Measurements from ENCODE around the gene GSTM4. TPM values are rescaled to one million over a fixed set of nuclear protein-coding genes. Genes with fewer than 3 reads are reported as not detected.
A peak's percentile ranks its signal among the peaks of the same experiment; 100 is the strongest.
"Not testable (repeated sequence)": the region's sequence is repeated elsewhere in the genome, so short reads cannot be mapped to it uniquely, and the experiment has no call there.

Gene GSTM4
- total and polyA plus RNA-seq, 5 donors from 2014 or later: 2.2 to 31.4 (median 14.4) TPM

DNA sequence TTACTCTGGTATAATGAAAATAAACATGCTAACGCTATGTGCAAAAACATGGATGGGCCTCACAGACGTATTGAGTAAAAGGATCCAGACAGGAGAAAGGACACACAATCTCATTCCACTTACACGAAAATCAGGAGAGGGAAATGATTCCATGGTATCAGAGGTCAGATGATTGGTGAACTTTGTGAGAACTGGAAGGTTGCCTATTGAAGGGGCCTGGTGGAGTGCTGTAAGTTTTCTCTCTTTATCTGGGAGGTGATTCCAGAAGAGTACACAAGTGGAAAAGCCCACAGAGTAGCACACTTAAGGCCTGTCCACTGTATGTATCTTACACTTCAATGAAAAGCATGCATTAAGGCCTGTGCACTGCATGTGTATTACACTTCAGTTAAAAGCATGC lies 21.6 kb downstream of the GSTM4 start:
- Mint-ChIP-seq H3K4me3 (no peak overlapping the region), H3K27ac (no peak overlapping the region), H3K27me3 (no peaks in the 10 kb centered on the region), H3K36me3 (no peaks in the 10 kb centered on the region), H3K9me3 (no peaks in the 10 kb centered on the region), H3K4me1 (no peaks in the 10 kb centered on the region)
- DNase-seq (no peak), ATAC-seq (ENCODE audit: low read depth in 2 of 2) (no peak)
- no peaks in the 10 kb centered on the region for H3K27me3 ChIP-seq (ENCODE audit: control insufficient read depth, insufficient read depth, low read length)
- H3K36me3 ChIP-seq (ENCODE audit: control insufficient read depth, insufficient read depth, low read length): no peaks in the 10 kb centered on the region
- no peaks in the 10 kb centered on the region for H3K4me1 ChIP-seq (ENCODE audit: control insufficient read depth, insufficient read depth, low read length, poor library complexity, severe bottlenecking)
- H3K9me3 ChIP-seq (ENCODE audit: control insufficient read depth in 2 of 2, low read length in 2 of 2): no peaks in the 10 kb centered on the region
- H3K4me3 ChIP-seq (ENCODE audit: low read depth, low read length): no peak overlapping the region
- H3K27ac ChIP-seq (ENCODE audit: insufficient read depth, low read length, poor library complexity, severe bottlenecking): no peak overlapping the region

DNA sequence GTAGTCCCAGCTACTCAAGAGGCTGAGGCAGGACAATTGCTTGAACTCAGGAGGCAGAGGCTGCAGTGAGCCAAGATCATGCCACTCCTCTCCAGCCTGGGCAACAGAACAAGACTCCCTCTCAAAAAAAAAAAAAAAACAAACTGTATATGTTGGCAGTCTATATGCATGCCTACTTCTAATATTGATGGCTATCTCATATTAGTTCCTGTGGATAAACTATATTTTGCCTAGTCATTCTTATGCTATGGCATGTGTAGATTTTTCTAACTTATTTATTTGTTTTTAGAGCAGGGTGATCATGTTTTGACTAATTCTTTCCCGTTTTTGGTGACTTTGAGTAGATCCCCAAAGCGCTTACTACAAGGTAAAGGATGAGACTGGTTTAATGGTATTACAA lies 22.7 kb downstream of the GSTM4 start:
- not testable (repeated sequence) for H3K4me3 Mint-ChIP-seq; H3K9me3 ChIP-seq (ENCODE audit: control insufficient read depth in 2 of 2, low read length in 2 of 2); H3K9me3 Mint-ChIP-seq; H3K27me3 Mint-ChIP-seq; H3K4me3 ChIP-seq (ENCODE audit: low read depth, low read length); H3K36me3 Mint-ChIP-seq; H3K36me3 ChIP-seq (ENCODE audit: control insufficient read depth, insufficient read depth, low read length); H3K27ac Mint-ChIP-seq; DNase-seq; H3K4me1 ChIP-seq (ENCODE audit: control insufficient read depth, insufficient read depth, low read length, poor library complexity, severe bottlenecking); ATAC-seq (ENCODE audit: low read depth in 2 of 2); H3K4me1 Mint-ChIP-seq; H3K27me3 ChIP-seq (ENCODE audit: control insufficient read depth, insufficient read depth, low read length); H3K27ac ChIP-seq (ENCODE audit: insufficient read depth, low read length, poor library complexity, severe bottlenecking)

- H3K27ac ChIP-seq (ENCODE audit: insufficient read depth, low read length, poor library complexity, severe bottlenecking); H3K36me3 Mint-ChIP-seq; DNase-seq; H3K4me3 Mint-ChIP-seq; H3K36me3 ChIP-seq (ENCODE audit: control insufficient read depth, insufficient read depth, low read length); ATAC-seq (ENCODE audit: low read depth in 2 of 2); H3K27ac Mint-ChIP-seq; H3K27me3 ChIP-seq (ENCODE audit: control insufficient read depth, insufficient read depth, low read length); H3K4me1 ChIP-seq (ENCODE audit: control insufficient read depth, insufficient read depth, low read length, poor library complexity, severe bottlenecking); H3K4me1 Mint-ChIP-seq; H3K9me3 Mint-ChIP-seq; H3K9me3 ChIP-seq (ENCODE audit: control insufficient read depth in 2 of 2, low read length in 2 of 2); H3K4me3 ChIP-seq (ENCODE audit: low read depth, low read length); H3K27me3 Mint-ChIP-seq: not testable (repeated sequence)
These were observed 28.9 kb downstream of the GSTM4 start for GRCh38 chr1:109684777-109685176.

- not testable (repeated sequence) for H3K27ac Mint-ChIP-seq; H3K27me3 ChIP-seq (ENCODE audit: control insufficient read depth, insufficient read depth, low read length); H3K4me1 Mint-ChIP-seq; DNase-seq; H3K4me1 ChIP-seq (ENCODE audit: control insufficient read depth, insufficient read depth, low read length, poor library complexity, severe bottlenecking); H3K4me3 ChIP-seq (ENCODE audit: low read depth, low read length); H3K9me3 Mint-ChIP-seq; H3K27me3 Mint-ChIP-seq; H3K9me3 ChIP-seq (ENCODE audit: control insufficient read depth in 2 of 2, low read length in 2 of 2); H3K36me3 ChIP-seq (ENCODE audit: control insufficient read depth, insufficient read depth, low read length); H3K36me3 Mint-ChIP-seq; ATAC-seq (ENCODE audit: low read depth in 2 of 2); H3K27ac ChIP-seq (ENCODE audit: insufficient read depth, low read length, poor library complexity, severe bottlenecking); H3K4me3 Mint-ChIP-seq
These were observed 29.5 kb downstream of the GSTM4 start for GRCh38 chr1:109685399-109685798.

- H3K27ac ChIP-seq (ENCODE audit: insufficient read depth, low read length, poor library complexity, severe bottlenecking); ATAC-seq (ENCODE audit: low read depth in 2 of 2); H3K9me3 Mint-ChIP-seq; H3K36me3 Mint-ChIP-seq; H3K4me1 ChIP-seq (ENCODE audit: control insufficient read depth, insufficient read depth, low read length, poor library complexity, severe bottlenecking); H3K4me1 Mint-ChIP-seq; H3K9me3 ChIP-seq (ENCODE audit: control insufficient read depth in 2 of 2, low read length in 2 of 2); H3K27ac Mint-ChIP-seq; H3K4me3 Mint-ChIP-seq; DNase-seq; H3K27me3 ChIP-seq (ENCODE audit: control insufficient read depth, insufficient read depth, low read length); H3K27me3 Mint-ChIP-seq; H3K4me3 ChIP-seq (ENCODE audit: low read depth, low read length); H3K36me3 ChIP-seq (ENCODE audit: control insufficient read depth, insufficient read depth, low read length): not testable (repeated sequence)
These were observed 30.0 kb downstream of the GSTM4 start for GRCh38 chr1:109685890-109686289.

- not testable (repeated sequence) for DNase-seq; H3K9me3 ChIP-seq (ENCODE audit: control insufficient read depth in 2 of 2, low read length in 2 of 2); H3K27ac ChIP-seq (ENCODE audit: insufficient read depth, low read length, poor library complexity, severe bottlenecking); H3K4me1 ChIP-seq (ENCODE audit: control insufficient read depth, insufficient read depth, low read length, poor library complexity, severe bottlenecking); H3K36me3 Mint-ChIP-seq; H3K27me3 ChIP-seq (ENCODE audit: control insufficient read depth, insufficient read depth, low read length); H3K27me3 Mint-ChIP-seq; H3K4me3 ChIP-seq (ENCODE audit: low read depth, low read length); ATAC-seq (ENCODE audit: low read depth in 2 of 2); H3K9me3 Mint-ChIP-seq; H3K36me3 ChIP-seq (ENCODE audit: control insufficient read depth, insufficient read depth, low read length)
- Mint-ChIP-seq H3K27ac (peak overlapping the region in 2 of 3 donors; percentile 64 to 90), H3K4me3 (peak overlapping the region in 3 of 4 donors; percentile 88 to 94 (median 92)), H3K4me1 (peaks cover 0 to 14% (median 0%) of the 10 kb centered on the region in 4 donors)
These were observed 31.2 kb downstream of the GSTM4 start for GRCh38 chr1:109687109-109687508.

DNA sequence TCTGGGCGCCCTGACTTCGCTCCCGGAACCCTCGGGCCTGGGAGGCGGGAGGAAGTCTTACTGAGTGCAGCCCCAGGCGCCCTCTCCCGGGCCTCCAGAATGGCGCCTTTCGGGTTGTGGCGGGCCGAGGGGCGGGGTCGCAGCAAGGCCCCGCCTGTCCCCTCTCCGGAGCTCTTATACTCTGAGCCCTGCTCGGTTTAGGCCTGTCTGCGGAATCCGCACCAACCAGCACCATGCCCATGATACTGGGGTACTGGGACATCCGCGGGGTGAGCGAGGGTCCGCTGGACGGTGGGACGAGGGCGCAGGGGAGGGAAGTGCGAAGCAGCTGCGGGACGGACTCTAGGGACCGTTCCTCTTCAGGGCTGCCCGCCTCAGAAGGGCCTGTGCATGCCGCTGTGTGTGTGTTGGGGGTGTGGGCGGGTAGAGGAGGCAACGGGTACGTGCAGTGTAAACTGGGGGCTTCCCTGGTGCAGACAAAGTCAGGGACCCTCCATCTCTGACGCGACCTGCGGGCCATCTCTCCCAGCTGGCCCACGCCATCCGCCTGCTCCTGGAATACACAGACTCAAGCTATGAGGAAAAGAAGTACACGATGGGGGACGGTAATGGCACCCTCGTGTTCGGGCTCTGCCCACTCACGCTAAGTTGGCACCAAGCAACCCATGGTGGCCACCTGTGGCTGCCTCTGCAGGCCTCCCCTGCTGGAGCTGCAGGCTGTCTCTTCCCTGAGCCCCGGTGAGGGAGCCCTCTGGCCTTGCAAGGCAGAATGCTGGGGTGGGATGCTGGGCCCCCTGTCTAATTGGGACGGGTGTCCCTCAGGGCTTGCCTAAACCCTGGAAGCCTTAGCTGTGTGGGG lies 32.0 kb downstream of the GSTM4 start, which contains the start of gene GSTM1:
Gene GSTM1, plus strand, starts transcription at position 177 of the 859 bp plus-strand sequence. Its CDS starts 57 bp downstream, at position 234.
- Histone ChIP-seq H3K36me3 (ENCODE audit: control insufficient read depth, insufficient read depth, low read length) (no peaks in the 10 kb centered on the region), H3K4me3 (ENCODE audit: low read depth, low read length) (peak within 1 kb of the TSS; percentile 26), H3K4me1 (ENCODE audit: control insufficient read depth, insufficient read depth, low read length, poor library complexity, severe bottlenecking) (no peaks in the 10 kb centered on the region), H3K27me3 (ENCODE audit: control insufficient read depth, insufficient read depth, low read length) (no peaks in the 10 kb centered on the region), H3K27ac (ENCODE audit: insufficient read depth, low read length, poor library complexity, severe bottlenecking) (no peak within 1 kb of the TSS), H3K9me3 (ENCODE audit: control insufficient read depth in 2 of 2, low read length in 2 of 2) (no peaks in the 10 kb centered on the region)
- Mint-ChIP-seq H3K27me3 (no peaks in the 10 kb centered on the region), H3K4me3 (peak within 1 kb of the TSS in 3 of 4 donors; percentile 88 to 94 (median 92)), H3K4me1 (peaks cover 0 to 14% (median 0%) of the 10 kb centered on the region in 4 donors), H3K9me3 (no peaks in the 10 kb centered on the region), H3K27ac (peak within 1 kb of the TSS in 2 of 3 donors; percentile 74 to 90), H3K36me3 (no peaks in the 10 kb centered on the region)
- ATAC-seq (ENCODE audit: low read depth in 2 of 2) (peak in 1 of 2 donors; percentile 99), DNase-seq (peak in 2 of 3 donors; percentile 67 to 80)

Measured in CD4-positive, CD25-positive, alpha-beta regulatory T cell (primary cell).